ENCODE data around the gene NCOA5. TPM values are rescaled to one million over a fixed set of nuclear protein-coding genes. Genes with fewer than 3 reads are reported as not detected.
A peak's percentile ranks its signal among the peaks of the same experiment; 100 is the strongest.

NCOA5 gene
- total RNA-seq, 3 donors from 2014 or later (not counting 1 experiment from before 2014, with no cell fraction given), result 8.8 to 18.4 (median 18.0) TPM

DNA sequence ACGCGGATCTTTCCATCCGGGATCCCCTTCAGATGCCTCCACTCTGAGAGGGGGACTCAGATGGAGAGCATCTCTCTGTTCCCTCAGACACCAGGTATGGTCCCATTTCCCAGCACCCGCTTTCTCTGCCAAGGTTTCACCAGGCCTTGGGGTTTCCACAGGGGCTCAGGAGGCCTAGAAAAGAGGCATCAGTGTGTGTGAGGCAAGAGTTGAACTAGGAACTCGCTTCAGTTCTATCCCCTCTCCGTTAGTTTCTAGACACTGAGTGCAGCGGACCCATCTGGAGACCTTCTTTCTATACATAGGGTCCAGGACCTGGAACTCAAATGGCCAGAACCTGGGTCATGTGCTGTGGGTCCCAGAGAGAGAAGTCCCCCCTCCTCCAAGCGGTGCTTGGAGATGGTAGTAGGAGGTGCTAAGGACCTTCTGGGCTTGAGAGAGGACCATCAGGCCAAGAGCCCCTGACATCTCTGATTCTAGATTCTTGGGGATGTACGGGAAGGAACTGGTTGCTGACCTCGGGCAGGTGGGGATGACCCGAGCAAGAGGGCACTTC, 58.7 kb downstream of the NCOA5 start:
- Mint-ChIP-seq H3K27me3 (ENCODE audit: low read depth in 2 of 2) (peaks cover 39 to 51% of the 10 kb centered on the region in 2 donors), H3K4me1 (no peaks in the 10 kb centered on the region), H3K36me3 (no peaks in the 10 kb centered on the region), H3K9me3 (no peaks in the 10 kb centered on the region), H3K4me3 (no peak overlapping the region), H3K27ac (no peak overlapping the region)
- Histone ChIP-seq H3K9me3 (ENCODE audit: control insufficient read depth, insufficient read depth, low read length) (no peaks in the 10 kb centered on the region), H3K4me1 (ENCODE audit: control insufficient read depth, insufficient read depth, low read length) (no peaks in the 10 kb centered on the region), H3K27me3 (ENCODE audit: control insufficient read depth, insufficient read depth, low read length) (peaks cover 22% of the 10 kb centered on the region), H3K36me3 (ENCODE audit: control insufficient read depth, insufficient read depth, low read length) (no peaks in the 10 kb centered on the region), H3K4me3 (ENCODE audit: low read length) (no peak overlapping the region), H3K27ac (ENCODE audit: low read length) (no peak overlapping the region)
- TF ChIP-seq, protein P1, sequence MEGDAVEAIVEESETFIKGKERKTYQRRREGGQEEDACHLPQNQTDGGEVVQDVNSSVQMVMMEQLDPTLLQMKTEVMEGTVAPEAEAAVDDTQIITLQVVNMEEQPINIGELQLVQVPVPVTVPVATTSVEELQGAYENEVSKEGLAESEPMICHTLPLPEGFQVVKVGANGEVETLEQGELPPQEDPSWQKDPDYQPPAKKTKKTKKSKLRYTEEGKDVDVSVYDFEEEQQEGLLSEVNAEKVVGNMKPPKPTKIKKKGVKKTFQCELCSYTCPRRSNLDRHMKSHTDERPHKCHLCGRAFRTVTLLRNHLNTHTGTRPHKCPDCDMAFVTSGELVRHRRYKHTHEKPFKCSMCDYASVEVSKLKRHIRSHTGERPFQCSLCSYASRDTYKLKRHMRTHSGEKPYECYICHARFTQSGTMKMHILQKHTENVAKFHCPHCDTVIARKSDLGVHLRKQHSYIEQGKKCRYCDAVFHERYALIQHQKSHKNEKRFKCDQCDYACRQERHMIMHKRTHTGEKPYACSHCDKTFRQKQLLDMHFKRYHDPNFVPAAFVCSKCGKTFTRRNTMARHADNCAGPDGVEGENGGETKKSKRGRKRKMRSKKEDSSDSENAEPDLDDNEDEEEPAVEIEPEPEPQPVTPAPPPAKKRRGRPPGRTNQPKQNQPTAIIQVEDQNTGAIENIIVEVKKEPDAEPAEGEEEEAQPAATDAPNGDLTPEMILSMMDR (IDR thresholded peaks at IDR 0.05), result no peak
- DNase-seq, result no peak
- WGBS (ENCODE audit: insufficient coverage), result 22% methylated on average over 10 of the region's 11 CpGs
- intact Hi-C loops (cut with micrococcal nuclease), result no loop called here
- ATAC-seq, result no peak

DNA sequence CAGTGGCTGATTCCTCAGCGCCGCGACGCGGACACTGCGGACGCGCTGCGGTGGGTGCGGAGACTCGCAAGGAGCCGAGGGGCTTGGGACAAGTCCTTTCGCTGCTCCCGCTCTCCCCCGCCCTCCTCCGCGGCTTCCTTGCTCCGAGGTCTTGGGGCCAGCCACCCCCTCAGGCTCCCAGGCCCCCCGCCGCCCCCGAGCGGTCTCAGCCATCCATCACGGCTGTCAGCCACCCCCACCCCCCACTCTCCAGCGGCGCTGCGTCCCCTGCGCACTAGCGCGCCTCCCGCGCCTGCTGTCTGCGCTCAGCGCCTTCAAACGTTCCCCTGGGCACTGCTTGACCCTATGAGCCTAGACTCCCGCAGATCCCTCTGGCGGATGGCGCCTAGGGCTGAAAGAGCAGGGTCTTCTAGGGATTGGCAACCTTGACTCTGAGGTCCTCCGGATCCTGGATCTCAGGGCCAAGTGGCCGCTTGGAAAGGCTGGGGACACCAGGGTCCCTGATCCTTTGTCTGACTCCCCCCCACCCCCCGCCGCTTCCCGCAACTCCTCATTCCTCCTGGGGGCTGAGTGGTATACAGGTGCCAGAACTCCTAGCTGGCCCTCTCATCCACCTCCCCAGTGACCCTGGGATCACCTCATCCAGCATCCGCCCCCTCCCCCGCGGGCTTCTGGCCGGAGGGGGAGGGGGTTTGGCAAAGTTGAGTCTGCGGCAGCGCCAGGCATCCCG, 59.3 kb downstream of the NCOA5 start:
- 19% methylated on average over 44 of the region's 49 CpGs for WGBS (ENCODE audit: insufficient coverage)
- Mint-ChIP-seq H3K27ac (no peak overlapping the region), H3K27me3 (ENCODE audit: low read depth in 2 of 2) (peaks cover 42 to 46% of the 10 kb centered on the region in 2 donors), H3K36me3 (no peaks in the 10 kb centered on the region), H3K4me3 (peak overlapping the region; percentile 31), H3K9me3 (no peaks in the 10 kb centered on the region), H3K4me1 (no peaks in the 10 kb centered on the region)
- TF ChIP-seq, protein P1 (IDR thresholded peaks at IDR 0.05), result no peak
- no peaks in the 10 kb centered on the region for H3K36me3 ChIP-seq (ENCODE audit: control insufficient read depth, insufficient read depth, low read length)
- H3K27me3 ChIP-seq (ENCODE audit: control insufficient read depth, insufficient read depth, low read length), result peaks cover 23% of the 10 kb centered on the region
- H3K4me3 ChIP-seq (ENCODE audit: low read length), result no peak overlapping the region
- H3K9me3 ChIP-seq (ENCODE audit: control insufficient read depth, insufficient read depth, low read length), result no peaks in the 10 kb centered on the region
- no peak overlapping the region for H3K27ac ChIP-seq (ENCODE audit: low read length)
- no peaks in the 10 kb centered on the region for H3K4me1 ChIP-seq (ENCODE audit: control insufficient read depth, insufficient read depth, low read length)
- DNase-seq (no peak), ATAC-seq (no peak)
- intact Hi-C loops (cut with micrococcal nuclease), result no loop called here

DNA sequence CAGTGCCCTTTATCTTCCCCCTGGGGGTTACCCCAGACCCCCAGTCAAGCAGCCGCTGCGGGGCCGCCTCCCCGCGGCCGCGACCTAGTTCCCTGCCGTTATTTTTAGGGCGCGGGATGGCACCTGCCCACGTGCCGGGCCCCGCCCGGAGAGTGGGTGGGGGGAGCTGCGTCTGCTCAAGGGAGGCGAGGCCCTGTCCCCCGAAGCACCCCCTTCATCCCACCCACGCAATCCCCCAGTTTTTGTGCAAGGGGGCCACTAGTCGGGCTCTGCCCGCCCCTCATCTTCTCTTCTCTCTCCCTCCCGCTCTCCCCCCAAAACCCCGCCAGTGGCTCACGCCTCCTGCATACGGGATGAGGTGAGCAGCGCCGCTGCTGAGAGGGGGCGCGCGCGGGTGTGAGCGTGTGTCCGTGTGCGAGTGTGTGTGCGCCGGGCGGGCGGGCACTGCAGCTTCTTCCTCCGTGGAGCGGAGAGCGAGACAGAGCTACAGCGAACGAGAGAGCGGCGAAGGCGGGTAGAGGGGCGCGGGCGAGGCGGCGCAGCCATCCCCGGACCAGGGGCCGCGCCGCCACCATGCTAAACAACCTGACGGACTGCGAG, 60.9 kb downstream of the NCOA5 start, which contains the start of gene SLC12A5:
TSS of gene SLC12A5 (plus strand) at position 444 of the 600 bp plus-strand sequence. CDS start at position 574, 130 bp downstream.
- Mint-ChIP-seq H3K36me3 (no peaks in the 10 kb centered on the region), H3K4me3 (no peak within 1 kb of the TSS), H3K27me3 (ENCODE audit: low read depth in 2 of 2) (peaks cover 41 to 46% of the 10 kb centered on the region in 2 donors), H3K27ac (no peak within 1 kb of the TSS), H3K4me1 (no peaks in the 10 kb centered on the region), H3K9me3 (no peaks in the 10 kb centered on the region)
- ATAC-seq (no peak), DNase-seq (no peak)
- Histone ChIP-seq H3K4me1 (ENCODE audit: control insufficient read depth, insufficient read depth, low read length) (no peaks in the 10 kb centered on the region), H3K27ac (ENCODE audit: low read length) (no peak within 1 kb of the TSS), H3K36me3 (ENCODE audit: control insufficient read depth, insufficient read depth, low read length) (no peaks in the 10 kb centered on the region), H3K9me3 (ENCODE audit: control insufficient read depth, insufficient read depth, low read length) (no peaks in the 10 kb centered on the region), H3K27me3 (ENCODE audit: control insufficient read depth, insufficient read depth, low read length) (peaks cover 23% of the 10 kb centered on the region), H3K4me3 (ENCODE audit: low read length) (no peak within 1 kb of the TSS)
- WGBS (ENCODE audit: insufficient coverage), result 18% methylated on average over 56 of the region's 56 CpGs
- intact Hi-C loops (cut with micrococcal nuclease), result loop anchor here (10.0 kb wide), 1 partner anchor 656 kb away; the partner anchor contains the start of gene TP53RK
- TF ChIP-seq, protein P1 (IDR thresholded peaks at IDR 0.05), result no peak
